Stimulated activated CD8-positive, alpha-beta memory T cell treated with anti-CD3 and anti-CD28 coated beads, Interleukin-15, amount 100 ng/mL, for 4 hours (primary cell): ENCODE results near the gene IL12RB1.

ENCODE experiments used
- DNase-seq, 2 donors: peaks; one replicate each; pipeline ENCODE4 v3.0.0-alpha.2; 2020; ENCODE audit warnings: low read depth in 2 of 2

Gene IL12RB1

DNA sequence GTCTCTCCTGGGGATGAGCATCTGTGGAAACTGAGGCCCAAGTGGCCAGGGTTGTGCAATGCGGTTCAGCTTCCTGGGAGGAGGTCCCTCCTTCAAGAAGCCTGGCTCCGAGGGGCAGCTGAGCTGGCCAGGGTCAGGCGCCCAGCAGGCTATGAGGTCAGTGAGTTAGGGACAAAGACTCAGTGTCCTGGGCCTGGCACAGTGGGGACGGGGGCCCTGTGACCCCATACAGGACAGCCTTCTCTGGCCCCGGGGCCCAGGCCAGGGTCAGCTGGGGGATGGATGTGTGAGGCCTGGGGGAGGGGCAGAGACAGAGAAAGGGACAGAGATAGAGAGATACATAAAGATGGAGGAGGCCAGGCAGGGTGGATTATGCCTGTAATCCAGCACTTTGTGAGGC, 3.0 kb upstream of the IL12RB1 start:
- DNase-seq, result no peak

DNA sequence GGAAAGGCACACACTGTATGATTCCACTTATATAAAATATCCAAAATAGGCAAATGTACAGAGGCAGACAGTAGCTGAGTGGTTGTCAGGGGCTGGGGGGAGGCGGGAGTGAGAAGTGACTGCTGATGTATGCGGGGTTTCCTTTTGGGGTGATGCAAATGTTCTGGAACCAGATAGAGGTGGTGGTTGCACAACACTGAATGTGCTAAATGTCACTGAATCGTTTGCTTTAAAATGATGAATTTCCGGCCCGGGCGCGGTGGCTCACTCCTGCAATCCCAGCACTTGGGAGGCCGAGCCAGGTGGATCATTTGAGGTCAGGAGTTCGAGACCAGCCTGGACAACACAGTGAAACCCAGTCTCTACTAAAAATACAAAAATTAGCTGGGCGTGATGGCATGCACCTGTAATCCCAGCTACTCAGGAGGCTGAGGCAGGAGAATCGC, 2.4 kb upstream of the IL12RB1 start:
- peak; percentile 45 to 53 for DNase-seq

DNA sequence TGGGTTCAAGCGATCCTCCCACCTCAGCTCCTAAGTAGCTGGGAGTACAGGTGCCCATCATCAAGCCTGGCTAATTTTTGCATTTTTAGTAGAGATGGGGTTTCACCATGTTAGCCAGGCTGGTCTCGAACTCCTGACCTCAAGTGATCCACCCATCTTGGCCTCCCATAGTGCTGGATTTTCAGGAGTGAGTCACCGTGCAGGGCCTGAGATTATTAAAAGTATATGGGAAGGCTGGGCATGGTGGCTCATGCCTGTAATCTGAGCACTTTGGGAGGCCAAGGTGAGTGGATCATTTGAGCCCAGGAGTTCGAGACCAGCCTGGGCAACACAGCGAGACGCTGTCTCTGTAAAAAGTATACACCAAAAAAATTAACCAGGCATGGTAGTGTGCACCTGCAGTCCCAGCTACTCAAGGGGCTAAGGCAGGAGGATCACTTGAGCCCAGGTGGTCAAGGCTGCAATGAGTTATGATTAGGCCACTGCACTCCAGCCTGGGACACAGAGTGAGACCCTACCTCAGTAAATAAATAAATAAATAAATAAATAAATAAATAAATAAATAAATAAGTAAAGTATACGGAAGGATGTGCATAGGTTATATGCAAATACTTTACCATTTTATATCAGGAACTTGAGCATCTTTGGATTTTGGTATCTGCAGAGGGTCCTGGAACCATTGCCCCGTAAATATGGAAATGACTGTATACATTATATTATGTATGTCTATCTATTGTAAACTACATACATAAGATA, 854 bp downstream of the IL12RB1 start:
- DNase-seq, result no peak

DNA sequence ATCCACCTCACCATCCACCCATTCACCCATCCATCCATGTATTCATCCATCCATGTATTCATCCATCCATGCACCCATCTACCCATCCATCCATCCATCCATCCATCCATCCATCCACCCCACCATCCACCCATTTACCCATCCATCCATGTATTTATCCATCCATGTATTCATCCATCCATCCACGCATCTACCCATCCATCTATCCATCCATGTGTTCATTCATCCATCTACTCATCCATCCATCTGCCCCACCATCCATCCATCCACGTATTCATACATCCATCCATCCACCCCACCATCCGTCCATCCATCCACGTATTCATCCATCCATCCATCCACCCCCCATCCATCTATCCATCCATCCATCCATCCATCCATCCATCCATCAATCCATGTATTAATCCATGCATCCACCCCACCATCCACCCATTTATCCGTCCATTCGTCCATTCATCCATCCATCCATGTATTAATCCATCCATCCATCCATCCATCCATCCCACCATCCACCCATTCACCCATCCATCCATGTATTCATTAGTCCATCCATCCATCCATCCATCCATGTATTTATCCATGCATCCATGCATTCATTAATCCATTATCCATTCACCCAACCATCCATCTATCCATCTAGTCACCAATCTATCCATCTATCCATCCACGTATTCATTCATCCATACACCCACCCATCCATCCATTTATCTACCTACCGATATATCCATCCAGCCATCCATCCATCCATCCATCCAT, 2.6 kb downstream of the IL12RB1 start:
- DNase-seq, result no peak

DNA sequence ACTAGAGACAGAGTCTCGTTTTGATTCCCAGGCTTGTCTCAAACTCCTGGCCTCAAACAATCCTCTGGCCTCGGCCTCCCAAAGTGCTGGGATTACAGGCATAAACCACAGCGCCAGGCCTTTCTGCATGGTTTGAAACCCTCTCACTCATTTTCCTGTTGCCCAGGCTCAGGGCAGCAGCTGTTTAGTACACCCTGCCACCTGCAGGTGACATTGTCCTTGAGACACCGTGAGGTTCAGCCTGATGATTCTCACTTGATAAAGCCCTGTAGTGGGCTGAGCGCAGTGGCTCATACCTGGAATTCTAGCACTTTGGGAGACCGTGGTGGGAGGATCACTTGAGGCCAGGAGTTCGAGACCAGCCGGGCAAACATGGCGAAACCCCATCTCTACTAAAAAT, 12.5 kb downstream of the IL12RB1 start:
- DNase-seq, result no peak

DNA sequence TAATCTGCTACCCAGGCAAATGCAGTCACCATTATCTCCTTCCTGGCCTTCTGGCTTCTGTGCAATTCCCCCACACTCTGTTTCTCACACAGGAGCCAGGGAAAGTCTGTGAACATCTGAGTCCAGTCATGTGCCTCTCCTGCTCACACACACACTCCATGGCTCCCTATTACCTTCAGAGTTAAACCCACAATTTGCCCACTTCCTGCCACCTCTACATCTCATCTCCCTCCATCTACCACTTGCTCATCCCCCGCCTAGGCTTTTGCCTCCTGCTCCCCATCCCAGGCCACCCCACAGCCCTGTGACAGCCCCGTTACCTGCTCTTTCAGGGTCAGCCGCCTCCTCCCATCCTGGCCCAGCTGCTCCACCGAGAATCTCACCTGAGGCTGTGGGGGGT, 13.5 kb downstream of the IL12RB1 start:
- DNase-seq, result no peak

DNA sequence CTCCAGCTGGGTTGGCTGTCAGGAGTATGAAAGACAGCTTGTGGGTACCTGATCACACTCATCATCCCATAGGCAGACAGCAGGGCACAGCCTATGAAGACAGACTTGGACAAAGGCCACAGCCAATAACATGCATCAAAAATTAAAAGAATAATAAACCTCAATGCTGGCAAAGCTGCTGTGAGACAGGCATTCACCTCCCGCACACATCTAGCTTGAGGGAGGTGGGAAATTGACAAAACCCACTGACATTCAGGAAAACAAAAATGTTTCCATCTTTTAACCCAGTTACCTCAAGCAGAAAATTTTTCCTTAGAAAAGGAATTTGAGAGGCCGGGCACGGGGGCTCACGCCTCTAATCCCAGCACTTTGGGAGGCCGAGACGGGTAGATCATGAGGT, 14.4 kb downstream of the IL12RB1 start:
- no peak for DNase-seq

DNA sequence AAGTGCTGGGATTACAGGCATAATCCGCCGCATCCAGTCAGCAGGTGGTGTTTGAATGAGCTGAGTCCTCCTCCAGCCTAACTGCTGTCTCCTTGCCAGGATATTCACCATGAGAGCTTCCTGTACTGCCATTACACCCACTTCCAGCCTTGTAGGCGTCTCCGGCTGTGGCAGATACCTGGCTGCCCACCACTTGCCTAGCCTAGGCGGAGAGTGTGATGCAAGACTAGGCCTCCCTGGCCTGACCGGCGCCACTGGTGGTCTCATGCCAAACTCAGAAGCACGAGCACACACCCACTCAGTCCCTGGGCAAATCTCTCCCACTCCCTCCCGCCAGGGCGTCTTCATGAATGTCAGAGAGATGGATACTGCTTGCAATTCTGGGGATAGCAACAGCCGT, 16.6 kb downstream of the IL12RB1 start:
- DNase-seq, result no peak

DNA sequence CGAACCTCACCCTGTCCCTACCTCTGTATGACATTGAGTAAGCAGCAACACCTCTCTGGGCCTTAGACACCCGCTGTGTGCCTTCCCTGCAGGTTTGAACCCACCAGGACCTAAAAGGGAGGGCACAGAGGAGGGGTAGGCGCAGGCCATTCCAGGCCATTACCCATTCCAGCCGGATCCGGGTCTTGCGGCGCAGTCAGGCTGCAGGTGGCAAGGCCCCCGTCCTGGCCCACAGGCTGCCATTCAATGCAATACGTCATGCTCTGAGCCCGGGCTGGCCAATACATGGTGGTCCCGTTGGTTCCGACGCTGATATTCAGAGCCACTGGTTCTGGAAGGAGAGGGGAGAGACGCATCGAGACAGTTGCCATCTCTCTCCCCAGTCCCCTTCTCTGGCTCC, 17.4 kb downstream of the IL12RB1 start:
- no peak for DNase-seq

DNA sequence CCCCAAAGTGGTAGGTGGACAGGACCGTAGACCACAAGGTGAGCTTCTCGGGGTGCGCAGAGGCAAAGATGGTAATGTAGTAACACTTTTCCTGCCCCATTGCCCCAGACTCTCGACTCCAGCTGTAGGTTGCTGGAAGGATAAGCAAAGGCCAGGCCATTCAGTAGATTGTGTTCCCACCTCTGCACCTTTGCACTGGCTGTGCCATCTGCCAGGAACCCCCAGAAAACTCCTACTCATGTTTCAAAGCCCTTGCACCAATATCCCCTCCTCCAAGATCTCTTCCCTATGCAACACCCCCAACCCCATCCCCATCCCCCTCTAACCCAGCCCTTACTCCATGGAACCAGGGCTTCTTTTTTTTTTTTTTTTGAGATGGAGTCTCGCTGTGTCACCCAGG, 18.3 kb downstream of the IL12RB1 start:
- DNase-seq, result no peak

DNA sequence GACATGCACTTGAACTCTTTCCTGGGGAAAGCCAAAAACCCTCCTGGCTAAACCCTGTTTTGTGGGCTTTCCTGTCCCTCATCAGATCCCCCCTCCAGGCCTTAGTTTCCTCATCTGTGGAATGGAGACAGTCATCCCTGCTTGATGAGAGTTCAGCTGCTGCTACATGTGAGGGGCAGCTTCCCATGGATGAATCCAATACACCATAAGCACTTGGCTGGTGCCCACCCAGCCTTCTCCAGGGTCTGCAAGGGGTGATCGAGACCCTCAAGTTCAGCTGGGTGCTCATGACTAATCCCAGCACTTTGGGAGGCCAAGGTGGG, 21.6 kb downstream of the IL12RB1 start:
- no peak for DNase-seq

DNA sequence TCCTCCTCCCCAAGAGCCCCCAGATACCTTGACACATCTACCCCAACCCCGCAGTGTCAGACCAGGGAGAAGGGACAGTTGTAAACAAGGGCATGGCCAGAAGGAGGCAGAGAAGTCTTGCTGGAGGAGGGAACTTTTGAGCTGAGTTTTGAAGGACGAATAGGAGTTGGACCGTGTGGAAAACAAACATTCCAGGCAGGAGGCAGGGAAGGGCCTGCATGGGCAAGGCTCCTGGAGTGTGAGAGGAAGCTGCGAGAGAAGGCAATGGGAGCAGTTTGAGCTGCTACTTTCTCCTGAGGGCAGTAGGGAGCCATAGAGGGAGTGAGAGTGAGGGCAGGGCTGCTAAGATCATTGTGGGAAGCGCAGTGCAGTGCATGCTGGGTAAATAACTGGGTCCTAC, 23.3 kb downstream of the IL12RB1 start:
- DNase-seq, result no peak

DNA sequence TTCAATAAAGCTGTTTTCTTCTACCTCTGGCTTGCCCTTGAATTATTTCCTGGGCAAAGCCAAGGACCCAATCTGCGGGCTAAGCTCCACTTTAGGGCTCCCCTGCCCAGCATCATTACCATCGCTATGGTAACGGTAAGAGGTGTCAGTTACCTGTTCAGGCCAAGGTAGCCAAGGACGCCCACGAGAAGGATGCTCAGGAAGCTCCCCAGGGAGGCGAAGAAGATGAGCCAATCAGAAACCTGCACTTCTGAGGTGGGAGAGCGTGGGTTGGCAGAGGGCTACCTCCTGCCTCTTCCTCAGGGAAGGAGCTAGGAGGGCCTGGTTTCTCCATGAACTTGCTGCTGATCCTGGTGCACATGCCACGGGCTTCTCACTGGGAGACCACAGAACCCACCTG, 24.7 kb downstream of the IL12RB1 start:
- DNase-seq, result no peak

DNA sequence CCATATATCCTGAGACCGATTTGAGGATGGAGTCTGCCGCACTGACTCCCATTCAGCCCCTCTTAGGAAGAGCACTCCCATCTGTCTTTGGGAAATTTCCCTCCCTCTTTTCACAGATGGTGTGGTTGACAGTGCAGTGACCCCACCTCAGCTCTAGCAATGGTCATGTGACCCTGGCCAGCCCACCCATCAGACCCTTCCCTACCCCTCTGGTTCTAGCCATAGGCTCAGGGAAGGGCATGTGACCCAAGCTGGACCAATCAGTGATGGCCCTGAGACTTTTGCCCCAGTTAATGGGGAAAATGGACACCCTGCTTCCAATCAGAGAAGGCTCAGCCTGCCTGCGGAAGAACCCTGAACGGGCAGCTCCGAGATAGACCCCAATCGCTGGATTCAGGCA, 26.3 kb downstream of the IL12RB1 start:
- DNase-seq, result no peak

DNA sequence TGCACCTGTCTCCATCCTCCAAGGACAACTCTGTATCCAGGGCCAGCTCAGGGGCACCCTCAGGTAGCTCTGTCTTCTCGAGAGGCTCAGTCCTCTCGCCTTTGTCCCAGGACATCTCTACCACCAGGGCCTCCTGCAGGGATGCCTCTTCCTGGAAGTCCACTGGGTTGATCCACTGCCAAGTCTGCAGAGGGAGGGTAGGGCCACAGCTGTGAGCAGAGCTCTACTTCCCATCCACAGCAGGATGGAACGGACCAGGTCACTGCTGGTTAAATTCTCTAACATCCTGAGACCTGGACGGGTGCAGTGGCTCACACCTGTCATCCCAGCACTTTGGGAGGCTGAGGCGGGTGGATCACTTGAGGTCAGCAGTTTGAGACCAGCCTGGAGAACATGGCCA, 26.8 kb downstream of the IL12RB1 start:
- no peak for DNase-seq

DNA sequence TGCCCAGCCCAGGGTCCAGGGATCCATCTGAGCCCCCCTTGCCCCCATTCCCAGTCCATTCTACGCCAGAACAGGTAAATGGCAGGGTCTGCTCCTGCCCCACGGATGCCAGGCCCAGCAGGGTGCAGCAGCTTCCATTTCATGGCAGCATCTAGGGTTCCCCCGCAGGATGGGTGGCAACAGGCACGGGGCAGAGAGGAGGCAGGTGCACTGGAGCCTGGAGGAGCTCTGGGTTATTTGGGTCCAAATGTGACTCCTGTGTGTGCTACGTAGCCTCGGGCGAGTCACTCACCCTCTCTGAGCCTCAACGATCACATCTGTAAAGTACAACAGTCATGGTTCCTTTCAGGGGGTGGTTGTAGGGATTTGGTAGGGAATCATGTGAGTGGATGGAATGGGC, 27.4 kb downstream of the IL12RB1 start:
- DNase-seq, result no peak

DNA sequence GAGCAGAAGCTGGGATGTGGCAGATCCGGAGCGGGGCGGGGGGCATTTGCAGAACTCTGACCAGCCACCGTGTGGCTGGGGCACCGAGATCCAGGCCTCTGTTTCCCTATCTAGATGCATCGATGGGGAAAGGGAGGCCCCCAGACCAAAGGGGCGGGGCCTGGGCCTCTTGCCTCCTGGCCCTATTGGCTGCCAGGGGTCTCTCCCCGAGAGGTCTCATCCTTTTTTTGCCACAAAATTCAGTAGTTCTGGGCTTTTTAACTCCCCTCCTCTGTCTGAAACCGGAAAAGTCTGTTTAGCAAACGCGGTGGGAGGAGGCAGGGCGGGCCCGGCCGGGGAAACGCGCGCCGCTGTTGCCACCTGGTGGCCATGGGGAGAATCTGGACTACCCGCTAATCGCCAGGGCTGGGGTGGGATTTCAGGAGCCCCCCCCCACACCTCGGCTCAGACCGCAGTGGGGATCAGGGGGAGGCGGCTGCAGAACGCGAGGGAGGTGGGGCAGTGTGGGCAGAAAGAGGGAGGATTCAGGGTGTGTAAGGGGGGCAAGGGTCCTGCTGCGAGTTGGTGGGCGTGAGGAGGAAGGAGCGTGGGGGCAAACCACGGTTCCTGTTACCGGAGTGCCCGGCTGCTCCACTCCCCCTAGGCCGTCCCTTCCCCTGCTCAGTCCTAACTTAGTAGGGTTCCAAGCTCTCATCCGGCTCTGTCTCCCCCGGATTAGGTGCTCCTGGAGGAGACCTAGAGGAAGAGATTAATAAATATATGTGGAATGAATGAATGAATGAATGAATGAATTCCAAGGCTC, 28.3 kb downstream of the IL12RB1 start:
- peak; percentile 57 to 61 for DNase-seq

DNA sequence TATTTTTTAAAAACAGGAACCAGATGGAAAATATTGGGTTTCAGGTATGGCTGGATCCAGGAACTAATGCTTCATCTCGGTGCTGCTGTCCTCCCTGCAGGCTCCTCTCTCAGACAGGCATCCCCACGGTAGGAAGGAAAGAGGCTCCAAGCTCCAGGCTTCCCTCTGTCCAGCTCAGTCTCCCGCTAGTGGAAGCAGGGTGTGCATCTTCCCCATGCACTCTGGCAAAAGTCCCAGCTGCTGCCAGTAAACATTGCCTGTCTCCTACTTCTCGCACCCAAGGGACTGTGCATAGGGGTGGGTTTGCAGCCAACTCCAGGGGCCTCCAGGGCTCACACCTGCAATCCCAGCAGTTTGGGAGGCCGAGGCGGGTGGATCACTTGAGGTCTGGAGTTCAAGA, 29.2 kb downstream of the IL12RB1 start:
- DNase-seq, result no peak

DNA sequence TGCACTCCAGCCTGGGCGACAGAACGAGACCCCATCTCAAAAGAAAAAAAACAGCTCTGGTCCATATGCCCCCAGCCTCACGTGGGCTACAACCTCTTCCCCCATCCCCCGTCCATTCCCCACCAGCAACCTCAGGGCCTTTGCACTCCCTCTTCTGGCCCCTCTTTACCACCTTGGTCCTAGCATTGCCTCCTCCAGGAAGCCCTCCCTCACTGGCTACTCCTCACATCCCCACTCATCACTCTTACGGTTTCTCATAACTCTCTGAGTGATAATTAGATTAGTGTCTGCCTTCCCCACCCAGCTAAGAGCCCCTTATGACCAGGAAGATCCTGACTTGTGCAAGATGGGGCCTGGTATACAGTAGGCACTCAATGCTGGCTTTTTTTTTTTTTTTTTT, 30.8 kb downstream of the IL12RB1 start:
- DNase-seq, result no peak

DNA sequence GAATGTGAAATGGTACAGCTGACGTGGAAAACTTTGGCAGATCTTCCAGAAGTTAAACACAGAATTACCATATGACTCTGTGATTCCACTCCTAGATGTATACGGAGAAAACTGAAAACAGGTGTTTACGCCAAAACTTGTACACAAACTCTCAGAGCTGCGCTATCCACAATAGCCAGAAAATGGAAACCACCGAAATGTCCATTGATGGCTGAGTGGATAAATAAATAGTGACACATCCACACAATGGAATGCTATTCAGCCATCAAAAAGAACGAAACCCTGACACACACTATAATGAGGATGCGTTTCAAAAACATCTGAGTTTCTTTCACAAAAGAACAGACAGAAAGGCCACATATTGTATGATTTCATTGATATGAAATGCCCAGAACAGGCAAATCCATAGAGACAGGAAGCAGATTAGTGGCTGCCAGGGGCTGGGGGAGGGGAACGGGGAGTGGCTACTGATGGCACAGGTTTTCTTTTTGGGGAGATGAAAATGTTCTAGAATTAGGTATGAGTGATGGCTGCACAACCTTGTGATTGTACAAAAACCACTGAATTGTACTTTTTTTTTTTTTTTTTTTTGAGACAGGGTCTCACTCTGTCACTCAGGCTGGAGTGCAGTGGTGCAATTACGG, 33.0 kb downstream of the IL12RB1 start:
- DNase-seq, result no peak

DNA sequence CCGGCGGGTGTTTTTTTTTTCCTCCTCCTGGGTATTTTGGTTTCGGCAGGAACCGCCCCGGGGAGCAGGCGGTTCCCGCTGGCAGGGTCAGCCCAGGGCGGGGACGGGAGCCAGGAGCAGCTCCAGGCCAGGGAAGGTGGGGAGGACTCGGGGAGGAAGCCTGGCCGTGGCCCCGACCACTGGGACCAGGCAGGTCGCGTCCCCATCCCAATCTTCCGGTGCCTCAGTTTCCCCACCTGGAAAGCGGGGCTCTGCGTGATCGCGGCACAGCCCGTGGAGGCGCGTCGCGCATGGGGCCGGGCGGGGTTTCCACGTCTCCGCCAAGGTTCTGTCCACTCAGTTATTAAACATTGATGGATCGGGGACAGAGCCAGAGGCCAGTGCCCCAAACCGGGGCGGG, 34.8 kb downstream of the IL12RB1 start:
- no peak for DNase-seq

DNA sequence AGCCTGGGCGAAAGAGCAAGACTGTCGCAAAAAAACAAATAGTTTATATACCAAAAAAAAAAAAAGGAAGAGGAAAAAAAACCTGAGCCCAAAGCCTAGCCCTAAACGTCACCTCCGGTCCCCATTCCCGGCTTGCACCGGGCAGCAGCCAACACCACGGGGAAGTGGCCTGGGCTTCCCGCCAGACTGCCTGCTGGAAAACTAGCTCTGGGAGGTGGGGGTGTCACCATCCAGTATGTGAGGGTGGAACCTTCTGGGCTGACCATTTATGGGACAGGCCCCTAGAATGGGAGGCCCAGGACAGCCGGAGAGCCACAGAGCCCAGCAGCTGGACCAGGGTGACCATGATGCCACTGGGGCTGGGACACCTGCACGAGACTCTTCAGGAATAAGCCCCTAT, 37.3 kb downstream of the IL12RB1 start:
- no peak for DNase-seq
